A673 (cell line): ENCODE measurements around the gene AP3S2. TPM values are rescaled to one million over a fixed set of nuclear protein-coding genes. Genes with fewer than 3 reads are reported as not detected.

Source experiments
- BruUV-seq: library from RNA; stranded (reverse); fragments of 400-500 nt; replicated peaks from 2 replicates; lab custom pipeline; 2021; lab: Mats Ljungman, UMichigan
- CTCF ChIA-PET: fragments of 300-600 bp; sonication (Branson Sonifier 250); formaldehyde crosslinking; loops from one replicate; lab custom pipeline; 2022; ENCODE audit warnings: antibody characterized with exemption; lab: Charles Lee
- POLR2A ChIA-PET: fragments of 300-600 bp; sonication (Branson Sonifier 250); formaldehyde crosslinking; loops from one replicate; lab custom pipeline; 2022; ENCODE audit warnings: antibody characterized with exemption; ENCODE audit not compliant: low non-redundant PET; lab: Charles Lee
- DNase-seq: peaks from one replicate; pipeline ENCODE4 v3.0.0-alpha.2; 2015; ENCODE audit warnings: low spot score
- H3K27ac ChIP-seq: fragments of 200-600 bp; sonication (generic); 2 replicates; pipeline ENCODE4 v1.5.1; 2016; ENCODE audit warnings: mixed run types, low read depth, mild to moderate bottlenecking, mixed read lengths, antibody characterized with exemption, low read length; ENCODE audit not compliant: poor library complexity, severe bottlenecking
- H3K27me3 ChIP-seq: fragments of 200-600 bp; sonication (generic); replicated peaks from 2 replicates; pipeline ENCODE4 v1.6.1; 2017; ENCODE audit warnings: mixed run types, low read depth, mild to moderate bottlenecking, mixed read lengths, antibody characterized with exemption, low read length; ENCODE audit not compliant: insufficient read depth, poor library complexity
- H3K36me3 ChIP-seq: fragments of 200-600 bp; sonication (generic); 2 replicates; pipeline ENCODE4 v1.6.1; 2016; ENCODE audit warnings: mixed run types, mild to moderate bottlenecking, mixed read lengths, antibody characterized with exemption, low read length; ENCODE audit not compliant: insufficient read depth, poor library complexity, severe bottlenecking
- H3K4me1 ChIP-seq: fragments of 200-600 bp; sonication (generic); 2 replicates; pipeline ENCODE4 v1.6.1; 2017; ENCODE audit warnings: mixed run types, mild to moderate bottlenecking, mixed read lengths, antibody characterized with exemption, low read length; ENCODE audit not compliant: insufficient read depth, poor library complexity, severe bottlenecking
- H3K4me3 ChIP-seq: fragments of 200-600 bp; sonication (generic); 2 replicates; pipeline ENCODE4 v1.5.1; 2016; ENCODE audit warnings: low read depth, mixed run types, mild to moderate bottlenecking, mixed read lengths, low read length; ENCODE audit not compliant: poor library complexity, severe bottlenecking
- H3K9me3 ChIP-seq: fragments of 200-600 bp; sonication (generic); 2 replicates; pipeline ENCODE4 v1.6.1; 2016; ENCODE audit warnings: mixed run types, low read depth, mild to moderate bottlenecking, mixed read lengths, antibody characterized with exemption, low read length; ENCODE audit not compliant: poor library complexity, severe bottlenecking
- CTCF ChIP-seq: fragments of 300-800, 200-600 bp; sonication (generic); conservative IDR thresholded peaks from 2 replicates; pipeline ENCODE4 v1.5.1; 2017; ENCODE audit warnings: low read depth, mild to moderate bottlenecking, antibody characterized with exemption, low read length, moderate library complexity, mixed read lengths
- EZH2 ChIP-seq: fragments of 200-600 bp; sonication (generic); IDR thresholded peaks from 2 replicates; pipeline ENCODE4 v1.6.1; 2017; ENCODE audit warnings: borderline replicate concordance, low read depth, mild to moderate bottlenecking, mixed read lengths, antibody characterized with exemption, low read length; ENCODE audit not compliant: poor library complexity, severe bottlenecking
- intact Hi-C: fragments of 100-400 bp; cut with micrococcal nuclease; formaldehyde crosslinking; loops from one replicate; pipeline ENCODE4 v1.10.0; 2022; ENCODE audit not compliant: unreplicated experiment
- total RNA-seq: library from RNA; stranded (reverse); gene quantifications from 2 replicates; pipeline ENCODE4 v1.2.3, GENCODE V29; 2021

Gene AP3S2
- total RNA-seq, 1 experiment from 2014 or later: 32.0 TPM

GRCh38 chr15:89932880-89933279, 39.1 kb upstream of the AP3S2 start:
- Histone ChIP-seq H3K4me1 (no peaks in the 10 kb centered on the region), H3K27ac (no peak overlapping the region), H3K4me3 (no peak overlapping the region), H3K27me3 (no peaks in the 10 kb centered on the region), H3K9me3 (no peaks in the 10 kb centered on the region), H3K36me3 (no peaks in the 10 kb centered on the region)
- no TSS peak for BruUV-seq
- DNase-seq: no peak
- ChIA-PET POLR2A (no interaction called here), CTCF (no interaction called here)
- intact Hi-C loops: no loop called here
- TF ChIP-seq EZH2 (no peak), CTCF (no peak)

GRCh38 chr15:89928421-89928820, 34.6 kb upstream of the AP3S2 start:
- POLR2A ChIA-PET: no interaction called here
- intact Hi-C loops: no loop called here
- TF ChIP-seq EZH2 (no peak), CTCF (no peak)

GRCh38 chr15:89926158-89926557, 32.4 kb upstream of the AP3S2 start:
- no peak for DNase-seq
- ChIA-PET POLR2A (no interaction called here), CTCF (no interaction called here)
- no TSS peak for BruUV-seq
- no peak overlapping the region for H3K27ac ChIP-seq
- no peak overlapping the region for H3K4me3 ChIP-seq
- H3K27me3 ChIP-seq: no peaks in the 10 kb centered on the region
- no peaks in the 10 kb centered on the region for H3K4me1 ChIP-seq
- H3K9me3 ChIP-seq: no peaks in the 10 kb centered on the region
- no peaks in the 10 kb centered on the region for H3K36me3 ChIP-seq
- intact Hi-C loops: no loop called here
- no peak for TF ChIP-seq CTCF
- no peak for TF ChIP-seq EZH2

More at GRCh38 chr15:89928421-89928820, 34.6 kb upstream of the AP3S2 start:
- CTCF ChIA-PET: no interaction called here
- Histone ChIP-seq H3K36me3 (no peaks in the 10 kb centered on the region), H3K27me3 (no peaks in the 10 kb centered on the region), H3K4me3 (no peak overlapping the region), H3K9me3 (no peaks in the 10 kb centered on the region), H3K4me1 (no peaks in the 10 kb centered on the region), H3K27ac (no peak overlapping the region)
- BruUV-seq: no TSS peak
- no peak for DNase-seq
